ENCODE measurements around the gene KCNH1. TPM values are rescaled to one million over a fixed set of nuclear protein-coding genes. Genes with fewer than 3 reads are reported as not detected.

The KCNH1 gene
- total RNA-seq, 1 donor from 2014 or later, result 15.5 TPM

- DNase-seq (ENCODE audit: low read depth), result peak; percentile 63
- Histone ChIP-seq H3K4me3 (ENCODE audit: insufficient read depth, low read depth, low read length) (no peak overlapping the region), H3K9ac (ENCODE audit: low read length) (no peak overlapping the region), H4K20me1 (ENCODE audit: insufficient read depth, low read length) (no peaks in the 10 kb centered on the region), H3K4me1 (ENCODE audit: insufficient read depth, low read length) (no peaks in the 10 kb centered on the region), H3K27ac (ENCODE audit: low read depth, low read length) (no peak overlapping the region), H3K79me2 (ENCODE audit: insufficient read depth, low read length) (no peaks in the 10 kb centered on the region), H3K36me3 (ENCODE audit: insufficient read depth, low read length) (no peaks in the 10 kb centered on the region), H3K4me2 (ENCODE audit: low read length) (no peak overlapping the region), H2AFZ (ENCODE audit: low read depth, low read length) (no peak overlapping the region), H3K9me3 (ENCODE audit: insufficient read depth, low read depth, low read length) (no peaks in the 10 kb centered on the region), H3K27me3 (ENCODE audit: insufficient read depth, low read length) (no peaks in the 10 kb centered on the region)
- Mint-ChIP-seq H3K27me3 (ENCODE audit: low read depth, unreplicated experiment) (no peaks in the 10 kb centered on the region), H3K9me3 (ENCODE audit: unreplicated experiment) (peaks cover 20% of the 10 kb centered on the region), H3K36me3 (ENCODE audit: low read depth, unreplicated experiment) (peaks cover 10% of the 10 kb centered on the region), H3K4me1 (ENCODE audit: low read depth, unreplicated experiment) (peaks cover 10% of the 10 kb centered on the region), H3K27ac (ENCODE audit: unreplicated experiment) (peak overlapping the region; percentile 11), H3K4me3 (ENCODE audit: unreplicated experiment) (no peak overlapping the region)
- no peak for TF ChIP-seq EZH2 (IDR thresholded peaks at IDR 0.05; ENCODE audit: insufficient read depth, low read length)
- TF ChIP-seq CTCF (IDR thresholded peaks at IDR 0.05; ENCODE audit: insufficient read depth, low read depth, low read length), result no peak
- no peak for FAIRE-seq
Measured at GRCh38 chr1:210764536-210764935, 369.4 kb downstream of the KCNH1 start.

DNA sequence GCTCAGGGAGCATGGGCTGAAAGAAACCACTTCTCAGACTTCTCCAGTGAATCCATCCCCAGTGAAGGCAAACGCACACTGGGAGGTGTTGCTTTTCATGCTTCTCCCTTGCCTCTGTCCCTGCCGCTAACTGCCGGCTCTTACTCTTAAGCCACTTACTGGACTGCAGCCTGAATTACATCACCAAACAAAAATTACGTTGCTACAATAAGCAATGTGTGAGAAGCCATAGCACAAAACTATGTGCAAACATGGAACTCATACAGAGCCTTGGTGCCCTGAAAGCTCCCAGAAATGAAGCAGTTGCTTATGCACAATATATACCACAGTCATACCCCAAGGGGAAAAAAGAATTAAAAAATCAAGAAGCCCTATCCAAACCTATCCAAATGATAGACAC, 375.2 kb downstream of the KCNH1 start:
- Histone ChIP-seq H3K4me2 (ENCODE audit: low read length) (no peak overlapping the region), H3K27me3 (ENCODE audit: insufficient read depth, low read length) (no peaks in the 10 kb centered on the region), H2AFZ (ENCODE audit: low read depth, low read length) (no peak overlapping the region), H3K36me3 (ENCODE audit: insufficient read depth, low read length) (no peaks in the 10 kb centered on the region), H3K9me3 (ENCODE audit: insufficient read depth, low read depth, low read length) (no peaks in the 10 kb centered on the region), H3K27ac (ENCODE audit: low read depth, low read length) (no peak overlapping the region), H3K9ac (ENCODE audit: low read length) (no peak overlapping the region), H3K4me3 (ENCODE audit: insufficient read depth, low read depth, low read length) (no peak overlapping the region), H3K4me1 (ENCODE audit: insufficient read depth, low read length) (peaks cover 3% of the 10 kb centered on the region), H4K20me1 (ENCODE audit: insufficient read depth, low read length) (no peaks in the 10 kb centered on the region), H3K79me2 (ENCODE audit: insufficient read depth, low read length) (no peaks in the 10 kb centered on the region)
- Mint-ChIP-seq H3K9me3 (ENCODE audit: unreplicated experiment) (peaks cover 24% of the 10 kb centered on the region), H3K4me3 (ENCODE audit: unreplicated experiment) (no peak overlapping the region), H3K27ac (ENCODE audit: unreplicated experiment) (peak overlapping the region; percentile 53), H3K36me3 (ENCODE audit: low read depth, unreplicated experiment) (peaks cover 13% of the 10 kb centered on the region), H3K27me3 (ENCODE audit: low read depth, unreplicated experiment) (peaks cover 5% of the 10 kb centered on the region), H3K4me1 (ENCODE audit: low read depth, unreplicated experiment) (peaks cover 15% of the 10 kb centered on the region)
- TF ChIP-seq EZH2 (IDR thresholded peaks at IDR 0.05; ENCODE audit: insufficient read depth, low read length) (no peak), CTCF (IDR thresholded peaks at IDR 0.05; ENCODE audit: insufficient read depth, low read depth, low read length) (no peak)
- FAIRE-seq (no peak), DNase-seq (ENCODE audit: low read depth) (peak; percentile 29)

DNA sequence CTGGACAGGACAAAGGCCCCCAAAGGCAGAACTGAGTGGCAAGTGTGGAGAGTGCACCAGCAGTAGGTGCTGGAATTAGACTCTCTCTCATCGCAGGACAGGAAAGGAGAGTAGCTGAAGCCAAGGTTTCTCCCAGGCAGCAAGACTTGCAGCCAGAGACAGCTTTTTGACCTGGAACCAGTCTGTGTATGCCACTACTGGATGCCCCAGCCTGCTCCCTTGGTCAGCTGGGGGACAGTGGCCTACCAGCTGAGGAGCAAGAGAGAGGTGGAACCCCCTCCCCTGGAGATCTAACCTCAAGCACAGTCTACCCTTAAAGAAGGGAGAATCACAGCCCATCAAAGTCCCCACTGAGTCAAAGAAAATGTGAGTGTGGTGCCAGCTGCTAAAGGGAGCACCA, 375.7 kb downstream of the KCNH1 start:
- H3K9me3 ChIP-seq (ENCODE audit: insufficient read depth, low read depth, low read length), result no peaks in the 10 kb centered on the region
- no peak overlapping the region for H2AFZ ChIP-seq (ENCODE audit: low read depth, low read length)
- no peak for DNase-seq (ENCODE audit: low read depth)
- no peaks in the 10 kb centered on the region for H4K20me1 ChIP-seq (ENCODE audit: insufficient read depth, low read length)
- no peak for FAIRE-seq
- H3K36me3 Mint-ChIP-seq (ENCODE audit: low read depth, unreplicated experiment), result peaks cover 13% of the 10 kb centered on the region
- no peak overlapping the region for H3K9ac ChIP-seq (ENCODE audit: low read length)
- H3K27me3 ChIP-seq (ENCODE audit: insufficient read depth, low read length), result no peaks in the 10 kb centered on the region
- TF ChIP-seq CTCF (IDR thresholded peaks at IDR 0.05; ENCODE audit: insufficient read depth, low read depth, low read length) (no peak), EZH2 (IDR thresholded peaks at IDR 0.05; ENCODE audit: insufficient read depth, low read length) (no peak)
- H3K36me3 ChIP-seq (ENCODE audit: insufficient read depth, low read length), result no peaks in the 10 kb centered on the region
- peaks cover 5% of the 10 kb centered on the region for H3K27me3 Mint-ChIP-seq (ENCODE audit: low read depth, unreplicated experiment)
- peaks cover 3% of the 10 kb centered on the region for H3K4me1 ChIP-seq (ENCODE audit: insufficient read depth, low read length)
- H3K79me2 ChIP-seq (ENCODE audit: insufficient read depth, low read length), result no peaks in the 10 kb centered on the region
- H3K4me3 Mint-ChIP-seq (ENCODE audit: unreplicated experiment), result no peak overlapping the region
- H3K27ac ChIP-seq (ENCODE audit: low read depth, low read length), result no peak overlapping the region
- H3K4me3 ChIP-seq (ENCODE audit: insufficient read depth, low read depth, low read length), result no peak overlapping the region
- no peak overlapping the region for H3K27ac Mint-ChIP-seq (ENCODE audit: unreplicated experiment)
- no peak overlapping the region for H3K4me2 ChIP-seq (ENCODE audit: low read length)
- peaks cover 24% of the 10 kb centered on the region for H3K9me3 Mint-ChIP-seq (ENCODE audit: unreplicated experiment)
- peaks cover 11% of the 10 kb centered on the region for H3K4me1 Mint-ChIP-seq (ENCODE audit: low read depth, unreplicated experiment)

Measured in astrocyte (in vitro differentiated cells and primary cell).